Mucosa of stomach (tissue), 1 donor: Measurements from ENCODE around the gene RNFT2.

ENCODE experiments used
- H3K27me3 ChIP-seq: one replicate; pipeline ENCODE4 v1.7.0; 2013; ENCODE audit warnings: mild to moderate bottlenecking, low read length; ENCODE audit not compliant: control insufficient read depth, insufficient read depth
- H3K36me3 ChIP-seq: one replicate; pipeline ENCODE4 v1.7.0; 2013; ENCODE audit warnings: low read length; ENCODE audit not compliant: control insufficient read depth, insufficient read depth
- H3K4me1 ChIP-seq: one replicate; pipeline ENCODE4 v1.7.0; 2013; ENCODE audit warnings: mild to moderate bottlenecking, low read length; ENCODE audit not compliant: control insufficient read depth, insufficient read depth
- H3K4me3 ChIP-seq: one replicate; pipeline ENCODE4 v1.7.0; 2013; ENCODE audit warnings: low read length
- H3K9ac ChIP-seq: one replicate; pipeline ENCODE4 v1.7.0; 2013; ENCODE audit warnings: mild to moderate bottlenecking, low read length, moderate library complexity
- H3K9me3 ChIP-seq: one replicate; pipeline ENCODE4 v1.7.0; 2013; ENCODE audit warnings: mild to moderate bottlenecking, low read length, moderate library complexity; ENCODE audit not compliant: control insufficient read depth
- donor health status: Pancreatic carcinoma.

RNFT2 gene

GRCh38 chr12:116880817-116881324 is 142.8 kb downstream of the RNFT2 start:
- no peaks in the 10 kb centered on the region for H3K36me3 ChIP-seq
- H3K4me1 ChIP-seq = peaks cover 29% of the 10 kb centered on the region
- H3K4me3 ChIP-seq = no peak overlapping the region
- H3K9ac ChIP-seq = no peak overlapping the region
- H3K9me3 ChIP-seq = no peaks in the 10 kb centered on the region
- H3K27me3 ChIP-seq = peaks cover 67% of the 10 kb centered on the region

- peaks cover 64% of the 10 kb centered on the region for H3K27me3 ChIP-seq
- no peak within 1 kb of the TSS for H3K9ac ChIP-seq
- H3K9me3 ChIP-seq = no peaks in the 10 kb centered on the region
- H3K36me3 ChIP-seq = no peaks in the 10 kb centered on the region
- peaks cover 29% of the 10 kb centered on the region for H3K4me1 ChIP-seq
- H3K4me3 ChIP-seq = no peak within 1 kb of the TSS
Measured at GRCh38 chr12:116881325-116881876, 143.3 kb downstream of the RNFT2 start, which contains the start of gene HRK. Gene HRK (minus strand): TSS chr12:116881441. CDS start chr12:116881307, 134 bp downstream.

GRCh38 chr12:116881877-116882507 is 143.9 kb downstream of the RNFT2 start:
- H3K4me3 ChIP-seq = no peak overlapping the region
- peaks cover 59% of the 10 kb centered on the region for H3K27me3 ChIP-seq
- H3K9ac ChIP-seq = no peak overlapping the region

GRCh38 chr12:116882742-116883141 is 144.6 kb downstream of the RNFT2 start:
- H3K9ac ChIP-seq = no peak overlapping the region
- H3K9me3 ChIP-seq = no peaks in the 10 kb centered on the region
- peaks cover 29% of the 10 kb centered on the region for H3K4me1 ChIP-seq
- H3K36me3 ChIP-seq = no peaks in the 10 kb centered on the region
- H3K4me3 ChIP-seq = no peak overlapping the region
- peaks cover 52% of the 10 kb centered on the region for H3K27me3 ChIP-seq

More at GRCh38 chr12:116881877-116882507, 143.9 kb downstream of the RNFT2 start:
- Histone ChIP-seq H3K36me3 (no peaks in the 10 kb centered on the region), H3K4me1 (peaks cover 29% of the 10 kb centered on the region), H3K9me3 (no peaks in the 10 kb centered on the region)

- no peak overlapping the region for H3K9ac ChIP-seq
- no peaks in the 10 kb centered on the region for H3K36me3 ChIP-seq
- H3K4me3 ChIP-seq = no peak overlapping the region
- peaks cover 34% of the 10 kb centered on the region for H3K27me3 ChIP-seq
- no peaks in the 10 kb centered on the region for H3K9me3 ChIP-seq
- peaks cover 13% of the 10 kb centered on the region for H3K4me1 ChIP-seq
Measured at GRCh38 chr12:116884871-116885270, 146.8 kb downstream of the RNFT2 start.

- H3K36me3 ChIP-seq = no peaks in the 10 kb centered on the region
- peaks cover 10% of the 10 kb centered on the region for H3K4me1 ChIP-seq
- H3K4me3 ChIP-seq = no peak overlapping the region
- H3K9ac ChIP-seq = no peak overlapping the region
- H3K27me3 ChIP-seq = peaks cover 27% of the 10 kb centered on the region
- no peaks in the 10 kb centered on the region for H3K9me3 ChIP-seq
Measured at GRCh38 chr12:116885491-116885890, 147.4 kb downstream of the RNFT2 start.

GRCh38 chr12:116887244-116887643 is 149.1 kb downstream of the RNFT2 start:
- Histone ChIP-seq H3K4me3 (no peak overlapping the region), H3K36me3 (no peaks in the 10 kb centered on the region), H3K9me3 (no peaks in the 10 kb centered on the region), H3K9ac (no peak overlapping the region), H3K27me3 (peaks cover 14% of the 10 kb centered on the region), H3K4me1 (no peaks in the 10 kb centered on the region)

- H3K9me3 ChIP-seq = no peaks in the 10 kb centered on the region
- H3K4me3 ChIP-seq = no peak overlapping the region
- no peak overlapping the region for H3K9ac ChIP-seq
- peaks cover 8% of the 10 kb centered on the region for H3K27me3 ChIP-seq
- no peaks in the 10 kb centered on the region for H3K4me1 ChIP-seq
- H3K36me3 ChIP-seq = no peaks in the 10 kb centered on the region
Measured at GRCh38 chr12:116887897-116888296, 149.8 kb downstream of the RNFT2 start.

- Histone ChIP-seq H3K36me3 (no peaks in the 10 kb centered on the region), H3K4me3 (no peak overlapping the region), H3K27me3 (no peaks in the 10 kb centered on the region), H3K9me3 (no peaks in the 10 kb centered on the region), H3K4me1 (no peaks in the 10 kb centered on the region), H3K9ac (no peak overlapping the region)
Measured at GRCh38 chr12:116890330-116890729, 152.2 kb downstream of the RNFT2 start.

- Histone ChIP-seq H3K9me3 (no peaks in the 10 kb centered on the region), H3K27me3 (no peaks in the 10 kb centered on the region), H3K36me3 (no peaks in the 10 kb centered on the region), H3K4me1 (no peaks in the 10 kb centered on the region), H3K9ac (no peak overlapping the region), H3K4me3 (no peak overlapping the region)
Measured at GRCh38 chr12:116891019-116891418, 152.9 kb downstream of the RNFT2 start.

- H3K4me1 ChIP-seq = no peaks in the 10 kb centered on the region
- peaks cover 5% of the 10 kb centered on the region for H3K27me3 ChIP-seq
- no peaks in the 10 kb centered on the region for H3K36me3 ChIP-seq
- no peaks in the 10 kb centered on the region for H3K9me3 ChIP-seq
- H3K4me3 ChIP-seq = no peak overlapping the region
- no peak overlapping the region for H3K9ac ChIP-seq
Measured at GRCh38 chr12:116892349-116893140, 154.4 kb downstream of the RNFT2 start.

- H3K4me3 ChIP-seq = no peak overlapping the region
- H3K4me1 ChIP-seq = no peaks in the 10 kb centered on the region
- peaks cover 5% of the 10 kb centered on the region for H3K27me3 ChIP-seq
- H3K9ac ChIP-seq = no peak overlapping the region
- no peaks in the 10 kb centered on the region for H3K9me3 ChIP-seq
- no peaks in the 10 kb centered on the region for H3K36me3 ChIP-seq
Measured at GRCh38 chr12:116894913-116895312, 156.8 kb downstream of the RNFT2 start.
